Measurements from ENCODE around the gene MYO1G. TPM values are rescaled to one million over a fixed set of nuclear protein-coding genes. Genes with fewer than 3 reads are reported as not detected.

The MYO1G gene
- total RNA-seq, 1 donor: 0.09 TPM

- H3K4me3 ChIP-seq (ENCODE audit: low read depth, low read length): no peak overlapping the region
- TF ChIP-seq CTCF (IDR thresholded peaks at IDR 0.05; ENCODE audit: insufficient read depth, low read length): no peak
- DNase-seq (ENCODE audit: low read depth): peak; percentile 25
Measured at GRCh38 chr7:44955733-44956132, 23.1 kb downstream of the MYO1G start.

GRCh38 chr7:44953156-44953555, 25.7 kb downstream of the MYO1G start:
- H3K4me3 ChIP-seq (ENCODE audit: low read depth, low read length): no peak overlapping the region
- no peak for DNase-seq (ENCODE audit: low read depth)
- no peak for TF ChIP-seq CTCF (IDR thresholded peaks at IDR 0.05; ENCODE audit: insufficient read depth, low read length)

- no peak for DNase-seq (ENCODE audit: low read depth)
Measured at GRCh38 chr7:44949303-44949702, 29.5 kb downstream of the MYO1G start.

GRCh38 chr7:44945479-44945878, 33.3 kb downstream of the MYO1G start:
- H3K4me3 ChIP-seq (ENCODE audit: low read depth, low read length): no peak overlapping the region
- TF ChIP-seq CTCF (IDR thresholded peaks at IDR 0.05; ENCODE audit: insufficient read depth, low read length): no peak
- DNase-seq (ENCODE audit: low read depth): no peak

More at GRCh38 chr7:44949303-44949702, 29.5 kb downstream of the MYO1G start:
- no peak for TF ChIP-seq CTCF (IDR thresholded peaks at IDR 0.05; ENCODE audit: insufficient read depth, low read length)
- no peak overlapping the region for H3K4me3 ChIP-seq (ENCODE audit: low read depth, low read length)

- no peak for DNase-seq (ENCODE audit: low read depth)
- H3K4me3 ChIP-seq (ENCODE audit: low read depth, low read length): no peak overlapping the region
- no peak for TF ChIP-seq CTCF (IDR thresholded peaks at IDR 0.05; ENCODE audit: insufficient read depth, low read length)
Measured at GRCh38 chr7:44944821-44945220, 34.0 kb downstream of the MYO1G start.

- DNase-seq (ENCODE audit: low read depth): no peak
- H3K4me3 ChIP-seq (ENCODE audit: low read depth, low read length): no peak overlapping the region
- TF ChIP-seq CTCF (IDR thresholded peaks at IDR 0.05; ENCODE audit: insufficient read depth, low read length): no peak
Measured at GRCh38 chr7:44943631-44944030, 35.2 kb downstream of the MYO1G start.

- no peak overlapping the region for H3K4me3 ChIP-seq (ENCODE audit: low read depth, low read length)
- no peak for DNase-seq (ENCODE audit: low read depth)
- no peak for TF ChIP-seq CTCF (IDR thresholded peaks at IDR 0.05; ENCODE audit: insufficient read depth, low read length)
Measured at GRCh38 chr7:44937426-44937825, 41.4 kb downstream of the MYO1G start.
